KMS-11 (cell line): ENCODE measurements around the gene CCDC85A.

ENCODE experiments used
- H2AFZ ChIP-seq: fragments of 200-600 bp; sonication (generic); 2 replicates; pipeline ENCODE4 v1.6.1; 2016; ENCODE audit warnings: antibody characterized with exemption, mixed run types, low read depth
- H3K27ac ChIP-seq: fragments of 200-600 bp; sonication (generic); 2 replicates; pipeline ENCODE4 v1.6.1; 2016; ENCODE audit warnings: mild to moderate bottlenecking, mixed run types
- H3K27me3 ChIP-seq: fragments of 200-600 bp; sonication (generic); 2 replicates; pipeline ENCODE4 v1.6.1; 2017; ENCODE audit warnings: mild to moderate bottlenecking, low read depth, mixed run types, moderate library complexity; ENCODE audit not compliant: insufficient read depth
- H3K36me3 ChIP-seq: fragments of 200-600 bp; sonication (generic); 2 replicates; pipeline ENCODE4 v1.6.1; 2017; ENCODE audit warnings: mild to moderate bottlenecking, mixed run types; ENCODE audit not compliant: insufficient read depth
- H3K4me1 ChIP-seq: fragments of 200-600 bp; sonication (generic); 2 replicates; pipeline ENCODE4 v1.6.1; 2016; ENCODE audit warnings: mild to moderate bottlenecking, low read depth, mixed run types; ENCODE audit not compliant: poor library complexity, severe bottlenecking
- H3K4me2 ChIP-seq: fragments of 200-600 bp; sonication (generic); 2 replicates; pipeline ENCODE4 v1.7.0; 2016; ENCODE audit warnings: mild to moderate bottlenecking, mixed run types
- H3K4me3 ChIP-seq: fragments of 200-600 bp; sonication (generic); IDR thresholded peaks from 2 replicates; pipeline ENCODE4 v1.6.1; 2017; ENCODE audit warnings: low read depth, low read length, mixed read lengths; ENCODE audit not compliant: insufficient read depth
- H3K79me2 ChIP-seq: fragments of 200-600 bp; sonication (generic); 2 replicates; pipeline ENCODE4 v1.6.1; 2016; ENCODE audit warnings: low read depth, mixed run types; ENCODE audit not compliant: insufficient read depth
- H3K9ac ChIP-seq: fragments of 200-600 bp; sonication (generic); 2 replicates; pipeline ENCODE4 v1.6.1; 2016; ENCODE audit warnings: mild to moderate bottlenecking, mixed run types
- H4K20me1 ChIP-seq: fragments of 200-600 bp; sonication (generic); 2 replicates; pipeline ENCODE4 v1.6.1; 2016; ENCODE audit warnings: mild to moderate bottlenecking, mixed run types; ENCODE audit not compliant: insufficient read depth
- CTCF ChIP-seq: fragments of 200-600 bp; sonication (generic); conservative IDR thresholded peaks from 2 replicates; pipeline ENCODE4 v1.6.1; 2017; ENCODE audit warnings: low read depth, mild to moderate bottlenecking, antibody characterized with exemption, low read length, moderate library complexity, mixed read lengths

The CCDC85A gene

DNA sequence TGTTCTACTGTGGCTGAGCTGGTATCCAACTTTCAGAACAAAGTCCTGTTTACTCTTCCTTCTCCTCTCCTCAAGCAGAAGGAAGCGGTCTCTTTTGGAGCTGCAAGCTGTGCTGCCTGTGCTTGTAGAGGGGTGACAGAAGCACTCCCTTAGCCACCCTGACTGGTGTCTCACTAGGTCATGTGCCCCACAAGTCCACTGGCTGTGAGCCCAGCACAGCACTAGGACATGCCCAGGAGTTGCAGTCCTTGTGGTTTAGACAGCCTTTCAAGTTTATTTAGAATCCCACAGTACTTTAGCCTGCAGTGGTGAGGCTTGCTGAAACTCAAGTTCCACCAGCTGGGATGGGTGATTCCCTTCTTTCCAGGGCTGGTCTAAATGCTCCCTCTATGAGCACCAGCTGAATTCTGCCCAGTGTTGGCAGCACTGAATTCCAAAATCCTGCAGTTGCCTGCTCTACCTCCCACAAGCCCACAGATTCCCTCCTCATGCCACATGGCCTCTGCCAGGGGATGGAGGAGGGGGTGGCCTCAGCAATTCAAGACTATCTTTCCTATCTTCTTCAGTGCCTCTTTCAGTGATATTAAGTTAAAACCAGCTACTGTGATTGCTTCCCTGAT is 61.2 kb downstream of the CCDC85A start:
- Histone ChIP-seq H3K79me2 (no peaks in the 10 kb centered on the region), H3K4me1 (no peaks in the 10 kb centered on the region), H3K27me3 (no peaks in the 10 kb centered on the region), H3K9ac (no peak overlapping the region), H4K20me1 (no peaks in the 10 kb centered on the region), H3K4me3 (no peak overlapping the region), H3K4me2 (no peak overlapping the region), H2AFZ (no peak overlapping the region), H3K36me3 (no peaks in the 10 kb centered on the region), H3K27ac (no peak overlapping the region)
- TF ChIP-seq CTCF: no peak

DNA sequence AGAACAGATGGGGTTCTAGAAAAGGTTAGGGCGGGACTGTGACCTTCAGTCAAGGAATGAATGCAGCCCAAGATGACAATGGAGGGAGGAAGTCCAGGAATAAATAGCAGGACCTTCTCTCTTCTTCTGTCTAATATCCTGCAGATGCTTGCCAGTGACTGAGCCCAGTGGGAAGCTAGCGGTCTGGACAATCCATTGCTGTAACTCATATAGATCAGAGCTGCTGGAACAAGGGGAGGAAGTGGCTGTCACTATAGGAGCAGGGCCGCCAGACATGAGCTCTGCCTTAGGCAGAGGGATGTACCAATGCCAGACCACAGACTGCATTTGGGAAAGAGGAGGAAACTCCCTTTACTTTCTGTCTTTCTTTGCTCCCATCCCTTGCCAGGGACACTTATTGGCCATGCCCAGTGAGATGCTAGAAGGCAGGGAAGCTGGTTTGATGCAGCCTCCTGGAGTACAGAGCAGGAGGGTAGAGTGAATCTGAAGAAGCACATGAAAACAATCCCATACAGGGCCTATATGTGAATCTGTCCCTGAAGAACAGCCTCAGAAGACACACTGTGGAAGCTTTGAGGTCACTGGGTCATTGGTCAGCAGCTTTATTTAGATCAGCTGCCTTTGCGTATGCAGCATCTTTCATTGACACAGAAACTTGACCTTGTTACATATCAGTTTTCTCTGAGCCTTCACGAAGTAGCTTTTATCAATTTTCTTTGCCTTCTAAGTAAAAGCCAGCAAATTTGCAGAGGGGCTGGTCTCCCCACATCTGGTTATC is 65.4 kb downstream of the CCDC85A start:
- H3K4me1 ChIP-seq: no peaks in the 10 kb centered on the region
- H3K4me2 ChIP-seq: no peak overlapping the region
- H3K27ac ChIP-seq: no peak overlapping the region
- no peak overlapping the region for H3K4me3 ChIP-seq
- no peaks in the 10 kb centered on the region for H3K27me3 ChIP-seq
- no peak overlapping the region for H3K9ac ChIP-seq
- no peak for TF ChIP-seq CTCF
- no peaks in the 10 kb centered on the region for H3K36me3 ChIP-seq
- H2AFZ ChIP-seq: no peak overlapping the region
- no peaks in the 10 kb centered on the region for H4K20me1 ChIP-seq
- no peaks in the 10 kb centered on the region for H3K79me2 ChIP-seq

- Histone ChIP-seq H4K20me1 (no peaks in the 10 kb centered on the region), H3K27ac (no peak overlapping the region), H3K27me3 (no peaks in the 10 kb centered on the region), H3K79me2 (no peaks in the 10 kb centered on the region), H2AFZ (no peak overlapping the region), H3K9ac (no peak overlapping the region), H3K4me2 (no peak overlapping the region), H3K4me1 (no peaks in the 10 kb centered on the region), H3K36me3 (no peaks in the 10 kb centered on the region), H3K4me3 (no peak overlapping the region)
- TF ChIP-seq CTCF: no peak
These were observed 66.5 kb downstream of the CCDC85A start for GRCh38 chr2:56250153-56250729.

DNA sequence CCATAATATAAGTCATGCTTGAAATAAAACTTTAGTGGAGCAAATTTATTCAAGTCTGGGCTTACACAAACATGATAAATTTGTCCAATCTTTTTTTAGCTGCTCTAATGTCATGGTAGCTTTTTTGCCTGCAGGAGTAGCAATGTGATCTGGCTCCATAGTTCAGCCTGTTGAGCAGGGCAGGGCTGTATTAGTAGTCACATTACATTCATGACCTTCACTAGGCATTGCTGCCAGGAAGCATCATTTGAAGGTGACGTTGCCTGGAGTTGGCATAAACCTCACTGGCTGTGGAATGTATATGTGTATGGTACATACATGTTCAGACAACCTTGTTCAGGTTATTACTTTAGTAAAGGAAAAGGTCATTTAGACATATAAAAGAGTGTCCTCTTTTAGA is 76.6 kb downstream of the CCDC85A start:
- Histone ChIP-seq H3K36me3 (no peaks in the 10 kb centered on the region), H2AFZ (no peak overlapping the region), H3K4me2 (no peak overlapping the region), H3K9ac (no peak overlapping the region), H3K27ac (no peak overlapping the region), H3K27me3 (no peaks in the 10 kb centered on the region), H3K4me3 (no peak overlapping the region), H4K20me1 (no peaks in the 10 kb centered on the region), H3K79me2 (no peaks in the 10 kb centered on the region), H3K4me1 (no peaks in the 10 kb centered on the region)
- TF ChIP-seq CTCF: no peak
